Liver (tissue), 9 donors: ENCODE data around the gene VIPR2. TPM values are rescaled to one million over a fixed set of nuclear protein-coding genes. Genes with fewer than 3 reads are reported as not detected.

Experiments used
- DNase-seq: peaks from one replicate; pipeline ENCODE4 v3.0.0-alpha.2; 2017; ENCODE audit warnings: low spot score
- H3K27ac ChIP-seq, 2 donors: one replicate each; pipeline ENCODE4 v1.7.0; 2013; ENCODE audit warnings: inconsistent platforms in 2 of 2, low read length in 2 of 2, control low read depth in 1 of 2, low read depth in 1 of 2, mild to moderate bottlenecking in 1 of 2
- H3K27me3 ChIP-seq, 4 donors: one replicate each; pipeline versions ENCODE4 v1.6.1 to v1.7.0; 2013; ENCODE audit warnings: low read length in 3 of 4, inconsistent platforms in 1 of 4, mild to moderate bottlenecking in 1 of 4, moderate library complexity in 1 of 4; ENCODE audit not compliant: control insufficient read depth in 4 of 4, insufficient read depth in 4 of 4
- H3K36me3 ChIP-seq, 4 donors: one replicate each; pipeline versions ENCODE4 v1.6.1 to v1.7.0; 2013; ENCODE audit warnings: low read length in 3 of 4, mild to moderate bottlenecking in 3 of 4, low read depth in 1 of 4, moderate library complexity in 1 of 4; ENCODE audit not compliant: control insufficient read depth in 4 of 4, insufficient read depth in 3 of 4
- H3K4me1 ChIP-seq, 4 donors: one replicate each; pipeline versions ENCODE4 v1.6.1 to v1.7.0; 2013; ENCODE audit warnings: low read length in 3 of 4, mild to moderate bottlenecking in 3 of 4, moderate library complexity in 1 of 4; ENCODE audit not compliant: control insufficient read depth in 4 of 4, insufficient read depth in 4 of 4
- H3K4me3 ChIP-seq, 3 donors: one replicate each; pipeline versions ENCODE4 v1.6.1 to v1.7.0; 2013; ENCODE audit warnings: low read length in 3 of 3, control low read depth in 1 of 3, low read depth in 1 of 3, mild to moderate bottlenecking in 1 of 3
- H3K9ac ChIP-seq, 2 donors: one replicate each; pipeline ENCODE4 v1.7.0; 2013; ENCODE audit warnings: low read length in 2 of 2, mild to moderate bottlenecking in 2 of 2, moderate library complexity in 2 of 2, control low read depth in 1 of 2, low read depth in 1 of 2
- H3K9me3 ChIP-seq, 4 donors: one replicate each; pipeline versions ENCODE4 v1.6.1 to v1.7.0; 2013; ENCODE audit warnings: low read length in 3 of 4; ENCODE audit not compliant: control insufficient read depth in 4 of 4
- ATF3 ChIP-seq: IDR thresholded peaks from 2 replicates; pipeline ENCODE4 v1.6.1; 2016; ENCODE audit warnings: antibody characterized with exemption
- EGR1 ChIP-seq, 2 donors: IDR thresholded peaks; 2 replicates each; pipeline ENCODE4 v1.6.1; 2016 to 2018; ENCODE audit warnings: antibody characterized with exemption in 2 of 2, low read depth in 2 of 2
- FOXA1 ChIP-seq: IDR thresholded peaks from 2 replicates; pipeline ENCODE4 v1.6.1; 2016; ENCODE audit warnings: antibody characterized with exemption
- FOXA2 ChIP-seq: IDR thresholded peaks from 2 replicates; pipeline ENCODE4 v1.6.1; 2016; ENCODE audit warnings: antibody characterized with exemption
- GABPA ChIP-seq, 2 donors: IDR thresholded peaks in 1 of 2; conservative IDR thresholded peaks in 1 of 2; 2 replicates each; pipeline ENCODE4 v1.6.1; 2016; ENCODE audit warnings: antibody characterized with exemption in 2 of 2, mild to moderate bottlenecking in 1 of 2, moderate library complexity in 1 of 2
- HNF4A ChIP-seq, 2 donors: conservative IDR thresholded peaks; 2 replicates each; pipeline ENCODE4 v1.6.1; 2016; ENCODE audit warnings: antibody characterized with exemption in 2 of 2, mild to moderate bottlenecking in 2 of 2
- JUND ChIP-seq, 2 donors: IDR thresholded peaks; 2 replicates each; pipeline ENCODE4 v1.6.1; 2016; ENCODE audit warnings: antibody characterized with exemption in 2 of 2
- MAX ChIP-seq: IDR thresholded peaks from 2 replicates; pipeline ENCODE4 v1.6.1; 2016; ENCODE audit warnings: antibody characterized with exemption
- NR2F2 ChIP-seq: IDR thresholded peaks from 2 replicates; pipeline ENCODE4 v1.6.1; 2016; ENCODE audit warnings: antibody characterized with exemption
- REST ChIP-seq: IDR thresholded peaks from 2 replicates; pipeline ENCODE4 v1.6.1; 2016; ENCODE audit warnings: antibody characterized with exemption, mild to moderate bottlenecking
- RXRA ChIP-seq, 2 donors: IDR thresholded peaks; 2 replicates each; pipeline ENCODE4 v1.6.1; 2017 to 2018; ENCODE audit warnings: antibody characterized with exemption in 2 of 2, mild to moderate bottlenecking in 1 of 2
- SP1 ChIP-seq: IDR thresholded peaks from 2 replicates; pipeline ENCODE4 v1.6.1; 2018; ENCODE audit warnings: antibody characterized with exemption, mild to moderate bottlenecking
- TAF1 ChIP-seq: conservative IDR thresholded peaks from 2 replicates; pipeline ENCODE4 v1.6.1; 2016; ENCODE audit warnings: antibody characterized with exemption, mild to moderate bottlenecking
- ZBTB33 ChIP-seq: IDR thresholded peaks from 2 replicates; pipeline ENCODE4 v1.6.1; 2016; ENCODE audit warnings: antibody characterized with exemption
- WGBS: extraction: QIAGEN DNeasy Blood & Tissue Kit; methylation state at CpG from one replicate; pipeline ENCODE4 v1.1.7; 2013; 5-methylcytosine and 5-hydroxymethylcytosine counted together
- polyA plus RNA-seq, 2 donors: library from polyadenylated mRNA; stranded (reverse) in 1 of 2; unstranded in 1 of 2; fragments of 200-250 nt in 1 of 2; fragments of >200 nt in 1 of 2; fragmentation: Nextera tagmentation in 1 of 2; extraction: Ambion mirVana in 1 of 2; gene quantifications; one replicate each; pipeline versions ENCODE4 v1.2.1 to v1.2.3, GENCODE V29; 2013 to 2015
- total RNA-seq, 2 donors: library from RNA; depleted of rRNA; stranded (reverse); fragments of >200 nt; gene quantifications; one replicate each; pipeline ENCODE4 v1.2.3, GENCODE V29; 2014
- TF ChIP-seq, protein P1 (sequence below): fragments of 150-350 bp; IDR thresholded peaks from 2 replicates; pipeline ENCODE4 v1.5.1; 2017; ENCODE audit warnings: improper control_type of control experiment, low read depth, low read length; ENCODE audit not compliant: missing input control
- donor health status: healthy.
- donor health status: healthy.
- donor health status: healthy.
- donor health status: healthy.
- donor health status: healthy.

Gene VIPR2
- total and polyA plus RNA-seq, 4 donors = 0.05 to 0.17 (median 0.10) TPM; not detected in 1

DNA sequence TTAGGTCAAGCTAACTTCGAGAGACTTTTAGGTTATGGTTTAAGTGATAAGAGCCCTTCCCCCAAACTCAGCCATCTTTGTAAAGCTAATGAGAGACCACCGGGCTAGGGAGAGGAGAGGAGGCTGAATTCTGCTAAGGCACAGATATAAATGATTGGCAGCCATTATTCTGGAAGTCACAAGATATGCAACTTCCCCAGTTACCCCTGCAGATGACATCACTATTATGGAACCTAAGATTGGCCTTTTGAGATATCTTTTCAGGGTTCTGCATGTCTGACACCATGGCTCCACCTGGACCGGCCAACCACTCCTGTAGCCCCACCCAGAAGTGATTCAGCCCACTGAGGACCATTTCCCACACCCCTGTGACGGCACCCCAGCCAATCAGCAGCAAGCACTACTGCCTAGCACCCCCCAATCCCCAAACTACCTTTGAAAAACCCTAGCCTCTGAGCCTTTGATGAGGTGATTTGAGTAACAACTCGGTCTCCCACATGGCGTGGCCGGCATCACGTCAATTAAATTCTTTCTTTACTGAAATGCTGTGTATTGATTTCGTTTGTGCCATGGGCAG is 14.4 kb downstream of the VIPR2 start:
- WGBS = 79% methylated on average over 9 of the region's 9 CpGs
- H3K4me1 ChIP-seq = no peaks in the 10 kb centered on the region
- H3K27ac ChIP-seq = no peak overlapping the region
- H3K4me3 ChIP-seq = no peak overlapping the region
- DNase-seq = no peak
- no peaks in the 10 kb centered on the region for H3K9me3 ChIP-seq
- TF ChIP-seq RXRA (IDR thresholded peaks at IDR 0.05) = no peak
- no peak for TF ChIP-seq ZBTB33
- no peaks in the 10 kb centered on the region for H3K36me3 ChIP-seq
- no peak overlapping the region for H3K9ac ChIP-seq
- H3K27me3 ChIP-seq = no peaks in the 10 kb centered on the region

DNA sequence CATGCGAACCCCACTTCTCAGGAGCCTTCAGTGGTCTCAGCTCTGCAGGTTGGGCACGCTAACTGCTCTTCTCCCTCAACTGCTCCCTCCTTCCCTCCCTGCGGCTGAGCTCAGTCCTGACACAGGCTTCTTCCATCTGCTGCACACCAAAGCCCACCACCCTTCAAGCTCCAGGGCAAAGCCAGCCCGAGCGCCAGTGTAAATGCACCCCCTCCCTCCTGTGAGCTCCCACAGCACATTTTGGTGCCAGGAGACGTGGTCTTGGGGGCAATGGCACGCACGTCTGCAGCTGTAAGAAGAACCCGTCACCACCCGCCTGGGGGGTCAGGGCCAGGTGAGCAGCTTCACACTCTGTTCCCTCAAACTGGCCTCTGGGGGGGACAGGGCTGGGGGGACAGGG is 15.9 kb downstream of the VIPR2 start:
- H3K9ac ChIP-seq = no peak overlapping the region
- H3K36me3 ChIP-seq = no peaks in the 10 kb centered on the region
- H3K27me3 ChIP-seq = no peaks in the 10 kb centered on the region
- H3K27ac ChIP-seq = no peak overlapping the region
- no peak overlapping the region for H3K4me3 ChIP-seq
- 86% methylated on average over 10 of the region's 10 CpGs for WGBS
- H3K4me1 ChIP-seq = no peaks in the 10 kb centered on the region
- DNase-seq = no peak
- TF ChIP-seq NR2F2 = no peak
- no peak for TF ChIP-seq FOXA1
- no peak for TF ChIP-seq FOXA2
- no peak for TF ChIP-seq EGR1 (IDR thresholded peaks at IDR 0.05; ENCODE audit: low read depth in 2 of 2)
- TF ChIP-seq TAF1 = no peak
- no peak for TF ChIP-seq GABPA (IDR thresholded peaks at IDR 0.05 in 1 of 2, conservative IDR thresholded peaks at IDR 0.05 in 1 of 2)
- TF ChIP-seq ATF3 = no peak
- TF ChIP-seq, protein P1, sequence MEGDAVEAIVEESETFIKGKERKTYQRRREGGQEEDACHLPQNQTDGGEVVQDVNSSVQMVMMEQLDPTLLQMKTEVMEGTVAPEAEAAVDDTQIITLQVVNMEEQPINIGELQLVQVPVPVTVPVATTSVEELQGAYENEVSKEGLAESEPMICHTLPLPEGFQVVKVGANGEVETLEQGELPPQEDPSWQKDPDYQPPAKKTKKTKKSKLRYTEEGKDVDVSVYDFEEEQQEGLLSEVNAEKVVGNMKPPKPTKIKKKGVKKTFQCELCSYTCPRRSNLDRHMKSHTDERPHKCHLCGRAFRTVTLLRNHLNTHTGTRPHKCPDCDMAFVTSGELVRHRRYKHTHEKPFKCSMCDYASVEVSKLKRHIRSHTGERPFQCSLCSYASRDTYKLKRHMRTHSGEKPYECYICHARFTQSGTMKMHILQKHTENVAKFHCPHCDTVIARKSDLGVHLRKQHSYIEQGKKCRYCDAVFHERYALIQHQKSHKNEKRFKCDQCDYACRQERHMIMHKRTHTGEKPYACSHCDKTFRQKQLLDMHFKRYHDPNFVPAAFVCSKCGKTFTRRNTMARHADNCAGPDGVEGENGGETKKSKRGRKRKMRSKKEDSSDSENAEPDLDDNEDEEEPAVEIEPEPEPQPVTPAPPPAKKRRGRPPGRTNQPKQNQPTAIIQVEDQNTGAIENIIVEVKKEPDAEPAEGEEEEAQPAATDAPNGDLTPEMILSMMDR = no peak
- no peaks in the 10 kb centered on the region for H3K9me3 ChIP-seq

- Histone ChIP-seq H3K27ac (no peak overlapping the region), H3K27me3 (no peaks in the 10 kb centered on the region), H3K4me3 (no peak overlapping the region), H3K4me1 (no peaks in the 10 kb centered on the region), H3K36me3 (no peaks in the 10 kb centered on the region), H3K9me3 (no peaks in the 10 kb centered on the region), H3K9ac (no peak overlapping the region)
- DNase-seq = no peak
- WGBS = 89% methylated on average over 16 of the region's 16 CpGs
- TF ChIP-seq NR2F2 = no peak
- no peak for TF ChIP-seq HNF4A (conservative IDR thresholded peaks at IDR 0.05)
- no peak for TF ChIP-seq REST
- TF ChIP-seq JUND (IDR thresholded peaks at IDR 0.05) = no peak
- TF ChIP-seq ATF3 = no peak
- no peak for TF ChIP-seq SP1
- TF ChIP-seq MAX = no peak
- no peak for TF ChIP-seq FOXA1
- TF ChIP-seq, protein P1 = no peak
Measured at GRCh38 chr7:159127691-159128642, 16.7 kb downstream of the VIPR2 start.
